Cardiac septum (tissue), 1 donor: Measurements from ENCODE around the gene CD151. TPM values are rescaled to one million over a fixed set of nuclear protein-coding genes. Genes with fewer than 3 reads are reported as not detected.

Experiments used
- DNase-seq: peaks from one replicate; pipeline ENCODE4 v3.0.0-alpha.2; 2020; ENCODE audit warnings: low spot score
- intact Hi-C: fragments of 100-400 bp; cut with DNase I; formaldehyde crosslinking; loops from one replicate; pipeline ENCODE4 v1.14.0; 2022
- total RNA-seq: library from RNA; stranded (reverse); fragmentation: NEBNext Ultra II Directional; extraction: Animal tissue kit (Norgen Biotek cat#: 25700); gene quantifications from one replicate; pipeline ENCODE4 v1.2.1, GENCODE V29; 2021
- donor health status: DM: no; HTN: no; CAD: no.

The CD151 gene
- total RNA-seq, 1 donor from 2014 or later, result 625 TPM

DNA sequence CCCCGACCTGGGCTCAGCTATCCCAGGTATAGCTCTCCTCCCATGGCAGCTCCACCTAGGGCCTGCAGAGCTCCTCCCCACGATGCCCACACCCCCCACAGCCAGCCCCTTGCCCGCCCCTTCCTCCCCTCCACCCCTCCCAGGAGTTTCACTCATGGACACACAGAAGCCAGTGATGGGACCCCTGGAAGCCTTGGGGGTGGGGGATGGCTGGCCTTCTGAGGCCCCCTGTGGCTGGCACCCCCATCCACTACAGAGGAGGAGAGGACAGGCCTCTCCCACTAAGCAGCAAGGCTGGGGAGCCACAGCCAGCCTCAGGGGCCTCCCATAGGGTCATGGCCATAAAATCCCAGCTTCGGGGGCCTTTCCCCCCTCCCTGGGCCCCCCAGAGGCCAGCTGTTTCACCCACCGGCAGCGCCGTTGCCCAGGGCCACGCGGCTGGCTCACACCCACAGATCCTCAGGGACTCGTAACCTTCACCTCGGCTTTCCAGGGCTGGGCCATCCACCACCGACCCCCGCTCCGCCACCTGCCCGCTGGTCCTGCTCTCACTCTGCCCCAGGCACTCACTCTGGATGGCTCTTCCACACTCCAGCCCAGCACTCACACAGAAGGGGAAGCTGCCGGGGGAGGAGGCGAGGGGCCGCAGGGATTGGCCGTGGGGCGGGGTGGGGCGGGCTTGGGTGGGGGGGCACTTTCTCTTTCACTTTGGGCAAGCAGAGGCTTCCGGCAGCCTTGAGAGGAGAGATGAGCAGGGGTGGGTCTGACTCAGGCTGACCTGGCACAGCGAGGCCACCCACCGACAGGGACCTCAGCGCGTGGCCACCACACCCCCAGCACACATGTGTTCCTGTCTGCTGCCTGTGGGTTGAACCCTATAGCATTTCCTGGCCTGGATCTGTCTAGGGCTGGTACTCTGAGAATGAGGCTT, 36.9 kb upstream of the CD151 start:
- intact Hi-C loops, result no loop called here
- no peak for DNase-seq

DNA sequence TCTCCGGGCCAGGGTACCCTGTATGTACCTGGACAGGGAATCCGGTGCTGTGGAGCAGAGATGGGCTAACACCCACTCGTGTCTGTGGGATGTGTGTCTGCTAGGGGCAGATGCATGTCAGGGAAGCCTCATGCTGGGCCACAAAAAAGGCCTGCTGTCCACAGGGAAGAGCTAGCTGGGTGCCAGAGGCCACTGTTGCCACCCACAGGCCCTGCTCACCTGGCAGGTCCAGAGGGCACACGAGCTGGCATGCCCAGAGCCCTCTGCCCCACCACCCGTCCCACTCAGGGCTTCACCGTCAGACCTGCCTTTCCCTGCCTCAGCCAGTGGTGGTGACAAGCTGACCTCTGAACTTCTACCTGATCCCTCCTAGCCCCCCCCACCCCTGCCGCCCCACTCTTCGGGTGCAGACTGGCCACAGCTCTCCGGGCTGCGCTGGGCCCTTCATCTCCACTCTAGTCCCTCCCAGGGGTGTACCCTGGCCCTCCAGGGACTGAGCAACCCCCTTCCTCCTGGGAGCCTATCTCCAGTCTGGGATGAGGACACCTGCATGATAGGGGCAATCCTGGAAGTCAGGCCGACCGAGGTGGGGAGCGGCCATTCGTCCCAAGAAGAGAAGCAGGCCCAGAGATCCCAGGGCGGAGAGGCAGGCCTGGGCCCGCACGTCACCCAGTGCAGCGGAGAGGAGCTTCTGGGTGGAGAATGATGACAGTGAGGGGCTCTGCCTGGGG, 36.0 kb upstream of the CD151 start:
- intact Hi-C loops, result no loop called here
- no peak for DNase-seq

DNA sequence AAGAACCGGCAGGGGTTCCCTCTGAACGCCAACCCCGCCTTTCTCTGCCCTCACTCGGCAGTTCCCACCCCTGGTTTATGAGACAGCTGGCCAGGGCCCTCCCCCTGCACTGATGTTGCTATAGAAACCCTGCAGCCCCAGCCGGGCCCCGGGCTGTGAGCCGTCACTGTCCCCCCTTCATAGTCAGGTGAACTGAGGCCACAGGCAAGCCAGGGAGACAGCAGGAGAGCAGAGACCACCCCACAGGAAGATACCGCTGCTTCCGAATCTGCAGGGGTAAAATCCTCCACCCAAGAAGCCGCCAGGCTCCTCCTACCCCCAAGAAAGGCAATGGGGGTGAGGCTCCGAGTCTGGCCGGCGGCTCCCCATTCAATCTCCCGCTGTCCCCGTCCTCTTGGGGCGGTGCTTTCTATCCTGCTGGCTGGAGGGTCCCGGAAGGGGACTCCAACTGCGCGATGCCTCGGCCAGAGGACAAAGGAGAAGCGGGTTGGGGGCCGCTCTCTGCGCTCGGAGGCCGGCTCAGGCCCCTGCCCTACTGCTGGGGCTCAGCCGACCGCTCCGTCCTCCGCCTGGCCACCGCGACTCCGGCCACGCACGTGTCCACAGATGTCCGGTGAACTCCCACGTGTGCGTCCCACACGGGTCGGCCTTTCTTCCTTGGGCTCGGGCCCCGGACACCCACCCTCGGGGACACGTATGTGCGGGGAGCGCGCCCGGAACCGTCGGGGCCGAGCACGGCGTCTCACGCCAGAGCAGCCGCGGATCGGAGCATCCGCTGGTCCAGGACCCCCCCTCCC, 35.3 kb upstream of the CD151 start:
- intact Hi-C loops, result no loop called here
- no peak for DNase-seq

DNA sequence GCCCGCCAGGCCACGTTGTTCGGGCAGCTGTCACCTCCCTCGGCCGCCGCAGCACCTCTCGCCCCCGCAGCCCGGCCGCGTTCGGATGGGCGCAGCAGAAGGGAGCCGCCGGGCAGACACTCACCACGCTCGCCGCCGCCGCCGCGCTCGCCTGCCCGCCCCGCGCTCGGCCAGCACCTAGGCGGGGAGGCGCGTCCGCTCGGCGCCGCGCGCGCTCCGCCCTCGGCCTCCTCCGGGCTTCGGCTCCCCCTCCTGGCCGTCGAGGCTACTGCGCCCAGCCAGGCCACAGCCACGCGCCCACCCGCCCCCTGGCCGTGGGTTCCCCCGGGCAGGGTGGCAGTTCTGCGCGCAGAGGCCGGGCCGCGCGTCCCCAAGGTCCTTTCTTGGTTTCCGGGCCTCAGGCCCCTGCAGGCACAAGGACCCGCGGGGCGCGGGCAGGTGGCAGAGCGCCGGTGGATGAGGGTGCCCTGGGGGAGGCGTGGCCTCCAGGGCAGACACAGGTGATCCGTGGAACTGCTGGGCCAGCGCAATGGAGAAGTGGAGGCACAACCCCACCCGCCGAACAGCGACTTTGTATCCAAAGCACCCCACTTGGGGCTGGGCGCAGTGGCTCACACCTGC, 34.5 kb upstream of the CD151 start, which contains the start of gene SLC25A22:
Gene SLC25A22, minus strand, starts transcription at position 189 of the 621 bp plus-strand sequence. CDS start 3,275 bp downstream, outside the sequence.
- intact Hi-C loops, result no loop called here
- DNase-seq, result peak; percentile 91

DNA sequence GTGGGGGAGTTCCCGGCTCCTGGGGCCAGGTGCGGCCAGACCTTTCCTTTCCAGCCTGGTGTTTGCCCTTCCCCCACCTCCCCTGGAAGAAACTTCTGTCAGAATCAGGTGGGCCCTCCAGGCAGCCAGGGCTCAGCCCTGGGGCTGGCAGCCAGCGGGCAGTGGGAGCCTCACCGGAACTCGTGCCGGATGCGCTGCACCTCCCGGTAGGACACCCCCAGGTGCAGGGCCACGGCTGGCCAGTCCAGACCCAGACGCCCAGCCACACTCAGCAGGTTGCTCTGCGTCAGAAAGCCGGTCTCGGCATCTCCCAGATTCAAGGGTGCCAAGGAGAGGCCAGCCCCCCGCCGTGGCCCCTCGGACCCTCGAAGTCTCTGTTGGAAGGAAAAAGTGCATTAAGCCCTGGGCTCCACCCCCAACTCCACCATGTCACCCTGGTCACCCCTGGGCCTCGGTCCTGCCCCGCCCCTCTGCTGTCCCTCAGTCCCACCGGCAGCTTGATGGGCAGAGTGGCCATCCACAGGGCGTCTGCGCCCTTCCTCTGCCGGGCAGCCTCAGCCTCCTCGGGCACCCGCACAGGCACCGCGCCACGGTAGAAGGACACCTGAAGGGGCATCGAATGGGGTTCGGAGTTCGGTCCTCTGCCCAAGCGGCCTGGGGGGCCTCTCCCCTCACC, 33.0 kb upstream of the CD151 start:
- DNase-seq, result no peak
- intact Hi-C loops, result no loop called here

- DNase-seq, result no peak
- intact Hi-C loops, result no loop called here
These were observed 32.3 kb upstream of the CD151 start for GRCh38 chr11:800473-800872.

- DNase-seq, result no peak
- intact Hi-C loops, result no loop called here
These were observed 31.5 kb upstream of the CD151 start for GRCh38 chr11:801097-801780.

DNA sequence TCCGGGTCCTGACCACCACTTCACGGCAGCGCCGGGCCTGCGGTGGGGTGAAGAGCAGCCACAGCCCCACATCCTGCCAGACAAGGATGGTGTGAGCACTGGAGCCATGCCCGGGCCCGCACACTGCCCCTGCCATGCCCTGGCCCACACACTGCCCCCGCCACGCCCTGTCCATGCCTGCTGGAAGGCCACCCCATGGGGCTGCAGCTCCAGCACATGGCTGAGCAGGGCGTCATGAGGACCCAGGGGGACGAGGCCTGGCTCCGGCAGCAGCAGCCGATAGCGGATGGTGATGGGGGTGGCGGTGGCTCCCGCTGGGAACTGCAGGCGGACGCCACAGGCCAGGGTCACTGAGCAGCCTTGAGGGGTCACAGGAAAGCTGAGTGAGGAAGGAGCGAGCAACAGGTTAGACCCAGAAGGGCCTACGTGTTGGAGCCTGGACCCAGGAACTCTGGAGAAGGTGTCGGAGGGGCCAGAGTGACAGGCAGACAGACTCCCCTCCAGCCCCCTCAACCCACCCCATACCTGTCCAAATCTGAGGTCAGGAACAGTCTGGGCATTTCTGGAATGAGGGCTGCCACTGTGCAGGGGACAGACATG, 30.6 kb upstream of the CD151 start:
- intact Hi-C loops, result no loop called here
- no peak for DNase-seq

GRCh38 chr11:802693-803466, 29.9 kb upstream of the CD151 start:
- intact Hi-C loops, result no loop called here
- DNase-seq, result no peak

- no peak for DNase-seq
- intact Hi-C loops, result no loop called here
These were observed 29.3 kb upstream of the CD151 start for GRCh38 chr11:803467-803742.

DNA sequence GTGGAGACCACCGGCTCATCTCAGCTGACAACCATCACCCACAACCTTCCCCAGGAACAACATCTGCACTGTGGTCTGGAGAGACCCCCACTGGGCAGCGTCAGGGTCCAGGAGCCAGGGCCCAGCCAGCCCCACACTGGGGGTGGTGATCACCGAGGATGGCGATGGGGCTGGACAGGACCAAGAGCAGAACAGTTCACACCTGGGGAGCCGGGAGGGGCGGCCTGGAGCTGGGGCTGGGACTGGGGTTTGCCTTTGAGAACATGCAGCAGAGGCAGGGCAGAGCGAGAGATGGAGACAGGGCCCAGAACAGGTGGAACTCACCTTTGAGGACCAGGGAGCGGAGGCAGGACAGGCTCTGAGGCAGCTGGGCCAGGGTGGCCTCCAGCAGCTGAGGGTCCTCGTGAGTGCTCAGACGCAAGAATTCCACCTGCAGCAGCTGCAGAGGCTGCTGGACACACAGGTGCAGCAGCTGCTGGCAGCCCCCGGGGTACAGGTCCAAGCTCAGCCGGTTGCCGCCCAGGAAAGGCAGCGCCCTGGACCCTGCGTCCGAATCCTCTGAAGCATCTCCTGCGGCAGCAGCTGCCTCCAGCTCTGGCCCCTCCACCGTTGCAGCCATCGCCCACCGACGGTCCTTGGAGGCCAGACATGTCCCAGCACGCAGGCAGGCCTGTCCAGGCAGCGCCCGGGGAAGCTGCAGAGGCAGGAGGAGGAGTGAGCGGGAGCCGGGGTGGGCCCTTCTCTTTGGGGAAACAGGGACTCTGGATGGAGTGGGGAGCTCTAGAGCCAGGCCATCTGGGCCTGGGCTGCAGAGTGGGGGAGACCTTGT, 28.8 kb upstream of the CD151 start:
- DNase-seq, result no peak

DNA sequence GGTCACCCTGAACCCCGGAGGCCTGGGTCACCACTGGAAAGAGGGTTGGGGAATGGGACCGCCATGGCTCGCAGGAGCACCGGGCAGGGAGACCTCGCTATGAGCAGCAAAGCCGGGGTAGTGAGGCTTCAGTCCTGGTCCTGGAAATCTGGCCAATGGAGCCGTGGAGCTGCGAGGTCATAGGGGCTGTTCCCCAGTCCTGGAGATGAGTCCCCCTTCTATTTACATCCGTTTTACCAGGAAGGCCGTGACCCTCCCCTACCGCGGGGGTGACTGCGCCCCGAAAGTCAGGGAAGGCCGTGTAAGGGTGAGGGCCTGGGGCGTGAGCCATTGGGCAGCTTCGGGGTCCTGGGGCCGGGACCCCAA, 28.2 kb upstream of the CD151 start:
- intact Hi-C loops, result no loop called here
- no peak for DNase-seq

More for the DNA sequence above, 28.8 kb upstream of the CD151 start:
- intact Hi-C loops, result no loop called here

DNA sequence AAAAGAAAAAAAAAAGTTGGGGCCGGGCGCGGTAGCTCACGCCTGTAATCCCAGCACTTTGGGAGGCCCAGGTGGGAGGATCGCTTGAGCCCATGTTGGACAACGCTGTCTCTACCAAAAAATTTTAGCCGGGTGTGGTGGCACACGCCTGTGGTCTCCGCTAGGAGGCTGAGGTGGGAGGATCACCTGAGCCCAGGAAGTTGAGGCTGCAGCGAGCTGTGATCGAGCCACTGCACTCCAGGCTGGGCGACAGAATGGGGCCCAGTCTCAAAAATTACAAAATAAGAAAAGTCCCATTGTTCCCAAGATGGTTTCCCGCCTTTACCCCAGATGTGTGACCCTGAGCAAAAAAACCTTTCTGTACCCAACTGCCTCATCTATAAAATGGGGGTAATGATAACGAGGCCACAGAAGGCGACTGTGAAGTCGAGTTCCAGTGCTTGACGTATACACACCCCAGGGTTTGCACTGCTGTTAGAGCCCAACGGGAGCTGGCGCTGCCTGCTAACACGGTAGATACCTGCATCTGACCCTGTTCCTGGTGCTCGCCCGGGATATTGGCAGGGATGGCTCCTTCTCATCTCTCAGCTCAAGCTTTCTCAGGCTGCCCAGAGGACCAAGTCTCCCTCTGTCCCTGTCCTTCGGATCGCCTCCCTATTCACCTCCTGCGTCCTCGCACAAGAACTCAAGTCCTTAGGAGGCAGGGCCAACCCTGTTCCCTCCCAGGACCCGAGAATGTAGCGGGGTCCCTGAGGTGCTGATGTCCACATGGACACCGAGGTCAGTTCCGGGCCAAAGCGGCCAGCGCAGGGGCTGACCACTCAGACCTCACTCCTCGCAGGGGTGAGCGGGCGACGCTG, 24.1 kb upstream of the CD151 start:
- intact Hi-C loops, result loop anchor here (5.0 kb wide), 1 partner anchor 34 kb away; the partner anchor contains the start of genes POLR2L and TSPAN4
- no peak for DNase-seq

DNA sequence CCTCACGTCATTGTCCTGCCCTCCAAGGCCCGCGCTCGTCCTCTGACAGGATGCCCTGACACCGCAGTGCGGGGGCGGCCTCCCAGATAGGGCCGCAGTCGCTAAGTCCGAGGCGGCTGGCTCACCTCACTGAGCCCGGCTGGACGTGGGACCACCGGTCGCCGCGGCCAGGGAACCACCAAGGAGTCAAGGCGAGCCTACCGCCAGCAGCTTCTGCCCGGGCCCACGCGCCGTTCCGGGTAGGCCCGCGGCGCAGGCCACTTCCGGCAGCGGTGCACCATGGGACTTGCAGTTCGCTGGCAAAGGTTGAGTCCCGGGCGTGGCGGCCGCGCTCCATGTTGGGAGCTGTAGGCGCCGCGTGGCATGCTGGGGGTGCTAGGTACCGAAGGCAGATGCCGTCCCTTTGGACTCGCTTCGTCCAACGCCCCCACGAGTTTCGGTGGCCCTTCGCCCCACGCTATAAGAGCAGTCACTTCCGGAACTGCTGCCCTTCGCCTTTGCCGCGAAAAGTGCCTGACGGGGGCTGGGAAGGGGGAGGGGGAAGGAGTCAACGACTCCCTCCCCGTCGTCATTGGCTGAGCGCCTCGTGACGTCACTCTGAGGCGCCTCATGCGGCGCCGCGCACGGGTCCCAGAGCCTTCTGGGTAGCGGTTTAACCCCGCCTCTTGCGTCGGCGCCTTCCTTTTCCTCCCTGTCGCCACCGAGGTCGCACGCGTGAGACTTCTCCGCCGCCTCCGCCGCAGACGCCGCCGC, 23.3 kb upstream of the CD151 start, which contains the start of gene RPLP2:
Gene RPLP2, plus strand, starts transcription at position 681 of the 753 bp plus-strand sequence. CDS start 268 bp downstream, outside the sequence.
- peak; percentile 99 for DNase-seq
- intact Hi-C loops, result loop anchor here (5.0 kb wide), 1 partner anchor 33 kb away; the partner anchor contains the start of genes POLR2L and TSPAN4
